K562 (cell line): ENCODE results near the gene UNC80. TPM values are rescaled to one million over a fixed set of nuclear protein-coding genes. Genes with fewer than 3 reads are reported as not detected.

Source experiments
- BCOR ChIP-seq: fragments of 450-650 bp; IDR thresholded peaks from 2 replicates; pipeline ENCODE4 v1.6.1; 2016
- RBM25 ChIP-seq: fragments of 200-400 bp; formaldehyde crosslinking; IDR thresholded peaks from 2 replicates; pipeline ENCODE4 v1.6.1; 2018; ENCODE audit warnings: low read length, low read depth, moderate library complexity; ENCODE audit not compliant: severe bottlenecking
- SMARCA4 ChIP-seq: fragments of 450-650 bp; IDR thresholded peaks from 2 replicates; pipeline ENCODE4 v1.6.1; 2016
- TBL1XR1 ChIP-seq, 2 experiments: IDR thresholded peaks; 2 replicates each; pipeline ENCODE4 v1.6.1; 2012; ENCODE audit warnings: improper control_type of control experiment in 2 of 2, low read length in 2 of 2, mild to moderate bottlenecking in 1 of 2
- ZC3H8 ChIP-seq: fragments of 450-650 bp; IDR thresholded peaks from 2 replicates; pipeline ENCODE4 v1.6.1; 2017
- ZNF124 ChIP-seq: sonication (generic); formaldehyde crosslinking; IDR thresholded peaks from 2 replicates; pipeline ENCODE4 v1.8.1; 2022; ENCODE audit warnings: missing genetic modification reagents
- ZNF717 ChIP-seq: fragments of 250-450 bp; sonication (Bioruptor Pico); IDR thresholded peaks from 2 replicates; pipeline ENCODE4 v1.5.0; 2021
- polyA plus RNA-seq, 8 experiments: library from polyadenylated mRNA; depleted of rRNA in 4 of 8; stranded (reverse) in 5 of 8; unstranded in 3 of 8; fragments of >200 nt; fragmentation: Nextera tagmentation in 2 of 8; fragmentation: Illumina TruSeq in 1 of 8; extraction: Ambion mirVana in 2 of 8; extraction: Trizol in 1 of 8; gene quantifications; 2 replicates each; pipeline versions ENCODE4 v1.2.1 to v1.2.3, GENCODE V29; 2011 to 2014; ENCODE audit warnings: inconsistent platforms in 1 of 8, missing spikeins in 1 of 8
- total RNA-seq, 7 experiments: library from RNA; depleted of rRNA in 6 of 7; stranded (reverse); fragments of >200 nt in 6 of 7; fragmentation: Illumina TruSeq in 2 of 7; extraction: Trizol in 2 of 7; gene quantifications; 2 replicates each; pipeline versions ENCODE4 v1.2.1 to v1.2.3, GENCODE V29; 2011 to 2021; ENCODE audit warnings: low replicate concordance in 1 of 7
- TF ChIP-seq, protein P1 (sequence below), 2 experiments: fragments of 450-650 bp in 1 of 2; sonication (generic) in 1 of 2; formaldehyde crosslinking in 1 of 2; IDR thresholded peaks; 2 replicates each; pipeline versions ENCODE4 v1.7.1 to v1.9.0; 2016 to 2022; ENCODE audit warnings: inconsistent platforms in 1 of 2, mild to moderate bottlenecking in 1 of 2, missing genetic modification reagents in 1 of 2
- TF ChIP-seq, protein P2 (sequence below): fragments of 250-450 bp; sonication (Bioruptor Pico); IDR thresholded peaks from 2 replicates; pipeline ENCODE4 v1.5.0; 2021

The UNC80 gene
- total and polyA plus RNA-seq, 9 of the 15 experiments (the other 6 are each of a cell fraction or from before 2014, with no cell fraction given) = under 0.01 to 0.04 (median 0.01) TPM; not detected in 5

DNA sequence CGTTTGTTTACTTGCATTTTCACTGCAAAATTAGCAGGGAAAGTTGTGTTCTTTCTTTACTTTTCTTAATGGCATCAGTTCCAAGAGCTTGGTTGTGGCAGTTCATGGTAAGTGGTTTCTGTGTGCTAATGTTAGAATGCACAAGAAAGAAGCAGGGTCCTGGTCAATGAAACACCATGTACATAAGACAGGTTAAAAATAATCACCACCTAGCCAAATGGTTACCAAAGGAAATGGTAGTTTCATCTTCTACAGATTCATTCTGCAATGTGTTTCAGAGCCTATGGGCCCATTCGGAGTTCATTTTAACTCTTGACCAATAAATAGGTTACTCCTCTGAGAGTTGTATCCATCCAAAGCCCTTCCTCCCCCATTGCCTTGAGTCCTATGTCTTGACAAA is 212.7 kb downstream of the UNC80 start (continued):
- TF ChIP-seq, protein P1, sequence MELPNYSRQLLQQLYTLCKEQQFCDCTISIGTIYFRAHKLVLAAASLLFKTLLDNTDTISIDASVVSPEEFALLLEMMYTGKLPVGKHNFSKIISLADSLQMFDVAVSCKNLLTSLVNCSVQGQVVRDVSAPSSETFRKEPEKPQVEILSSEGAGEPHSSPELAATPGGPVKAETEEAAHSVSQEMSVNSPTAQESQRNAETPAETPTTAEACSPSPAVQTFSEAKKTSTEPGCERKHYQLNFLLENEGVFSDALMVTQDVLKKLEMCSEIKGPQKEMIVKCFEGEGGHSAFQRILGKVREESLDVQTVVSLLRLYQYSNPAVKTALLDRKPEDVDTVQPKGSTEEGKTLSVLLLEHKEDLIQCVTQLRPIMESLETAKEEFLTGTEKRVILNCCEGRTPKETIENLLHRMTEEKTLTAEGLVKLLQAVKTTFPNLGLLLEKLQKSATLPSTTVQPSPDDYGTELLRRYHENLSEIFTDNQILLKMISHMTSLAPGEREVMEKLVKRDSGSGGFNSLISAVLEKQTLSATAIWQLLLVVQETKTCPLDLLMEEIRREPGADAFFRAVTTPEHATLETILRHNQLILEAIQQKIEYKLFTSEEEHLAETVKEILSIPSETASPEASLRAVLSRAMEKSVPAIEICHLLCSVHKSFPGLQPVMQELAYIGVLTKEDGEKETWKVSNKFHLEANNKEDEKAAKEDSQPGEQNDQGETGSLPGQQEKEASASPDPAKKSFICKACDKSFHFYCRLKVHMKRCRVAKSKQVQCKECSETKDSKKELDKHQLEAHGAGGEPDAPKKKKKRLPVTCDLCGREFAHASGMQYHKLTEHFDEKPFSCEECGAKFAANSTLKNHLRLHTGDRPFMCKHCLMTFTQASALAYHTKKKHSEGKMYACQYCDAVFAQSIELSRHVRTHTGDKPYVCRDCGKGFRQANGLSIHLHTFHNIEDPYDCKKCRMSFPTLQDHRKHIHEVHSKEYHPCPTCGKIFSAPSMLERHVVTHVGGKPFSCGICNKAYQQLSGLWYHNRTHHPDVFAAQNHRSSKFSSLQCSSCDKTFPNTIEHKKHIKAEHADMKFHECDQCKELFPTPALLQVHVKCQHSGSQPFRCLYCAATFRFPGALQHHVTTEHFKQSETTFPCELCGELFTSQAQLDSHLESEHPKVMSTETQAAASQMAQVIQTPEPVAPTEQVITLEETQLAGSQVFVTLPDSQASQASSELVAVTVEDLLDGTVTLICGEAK (IDR thresholded peaks at IDR 0.05) = no peak
- TF ChIP-seq, protein P1 (CRISPR knock-in tag; IDR thresholded peaks at IDR 0.05) = no peak
- TF ChIP-seq ZNF124 (CRISPR knock-in tag) (no peak), RBM25 (no peak), ZNF717 (CRISPR knock-in tag) (no peak), ZC3H8 (no peak), TBL1XR1 (IDR thresholded peaks at IDR 0.05; ENCODE audit: low read length in 2 of 2) (no peak), BCOR (no peak), SMARCA4 (no peak)
- TF ChIP-seq, protein P2, sequence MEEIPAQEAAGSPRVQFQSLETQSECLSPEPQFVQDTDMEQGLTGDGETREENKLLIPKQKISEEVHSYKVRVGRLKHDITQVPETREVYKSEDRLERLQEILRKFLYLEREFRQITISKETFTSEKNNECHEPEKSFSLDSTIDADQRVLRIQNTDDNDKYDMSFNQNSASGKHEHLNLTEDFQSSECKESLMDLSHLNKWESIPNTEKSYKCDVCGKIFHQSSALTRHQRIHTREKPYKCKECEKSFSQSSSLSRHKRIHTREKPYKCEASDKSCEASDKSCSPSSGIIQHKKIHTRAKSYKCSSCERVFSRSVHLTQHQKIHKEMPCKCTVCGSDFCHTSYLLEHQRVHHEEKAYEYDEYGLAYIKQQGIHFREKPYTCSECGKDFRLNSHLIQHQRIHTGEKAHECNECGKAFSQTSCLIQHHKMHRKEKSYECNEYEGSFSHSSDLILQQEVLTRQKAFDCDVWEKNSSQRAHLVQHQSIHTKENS (CRISPR knock-in tag) = no peak
